Measurements from ENCODE around the gene PIP. TPM values are rescaled to one million over a fixed set of nuclear protein-coding genes. Genes with fewer than 3 reads are reported as not detected.
"Not testable (repeated sequence)": the region's sequence is repeated elsewhere in the genome, so short reads cannot be mapped to it uniquely, and the experiment has no call there.

PIP gene
- total and polyA plus RNA-seq, 9 of the 15 experiments (the other 6 are each of a cell fraction or from before 2014, with no cell fraction given), result not detected

GRCh38 chr7:143180771-143181170 lies 48.9 kb downstream of the PIP start:
- H3K9me3 ChIP-seq (replicated peaks; ENCODE audit: control insufficient read depth, insufficient read depth, low read depth, low read length); POLR2A ChIA-PET; H3K4me1 ChIP-seq (replicated peaks in 1 of 2; ENCODE audit: control insufficient read depth in 2 of 2, insufficient read depth in 2 of 2, low read length in 2 of 2); H3K4me2 ChIP-seq (ENCODE audit: insufficient read depth, low read length); H3K27me3 ChIP-seq (ENCODE audit: control insufficient read depth in 2 of 2, insufficient read depth in 2 of 2, low read length in 2 of 2); H3K27ac ChIP-seq (ENCODE audit: extremely low read depth, low read depth, low read length); H3K9ac ChIP-seq (ENCODE audit: insufficient read depth in 1 of 2, low read depth in 2 of 2, low read length in 2 of 2); DNase-seq (ENCODE audit: extremely low read depth in 1 of 4, low spot score in 3 of 4); H3K79me2 ChIP-seq (ENCODE audit: control insufficient read depth, insufficient read depth, low read length); H4K20me1 ChIP-seq (replicated peaks; ENCODE audit: control insufficient read depth, insufficient read depth, low read length); H3K36me3 ChIP-seq (ENCODE audit: control insufficient read depth, insufficient read depth, low read length); CTCF ChIA-PET (ENCODE audit: low intra/inter-chr PET ratio); BruUV-seq (replicated peaks); H3K4me3 ChIP-seq; H2AFZ ChIP-seq (ENCODE audit: low read depth, low read length); FAIRE-seq; intact Hi-C loops (cut with micrococcal nuclease); ATAC-seq; H3K9me1 ChIP-seq (ENCODE audit: control insufficient read depth, insufficient read depth, low read length); in situ Hi-C loops (cut with MboI): not testable (repeated sequence)
- WGBS (ENCODE audit: insufficient coverage, low coverage, missing lambda C conversion rate), result 0% methylated on average over 4 of the region's 4 CpGs
- TF ChIP-seq KDM1A (IDR thresholded peaks at IDR 0.05) (peak in 1 of 2 experiments; percentile 35; a peak in 1 of 4 replicates), RBM25 (IDR thresholded peaks at IDR 0.05; ENCODE audit: low read depth, low read length, severe bottlenecking) (peak; percentile 31), ZNF146 (CRISPR knock-in tag; IDR thresholded peaks at IDR 0.05; ENCODE audit: unreplicated experiment) (peak; percentile 75)

- FAIRE-seq (no peak), ATAC-seq (peak; percentile 59; the same call in 2 of the 3 replicates), DNase-seq (ENCODE audit: extremely low read depth in 1 of 4, low spot score in 3 of 4) (no peak)
- Histone ChIP-seq H3K79me2 (ENCODE audit: control insufficient read depth, insufficient read depth, low read length) (no peaks in the 10 kb centered on the region), H3K4me1 (replicated peaks in 1 of 2; ENCODE audit: control insufficient read depth in 2 of 2, insufficient read depth in 2 of 2, low read length in 2 of 2) (no peaks in the 10 kb centered on the region), H3K9ac (ENCODE audit: insufficient read depth in 1 of 2, low read depth in 2 of 2, low read length in 2 of 2) (no peak overlapping the region), H3K9me1 (ENCODE audit: control insufficient read depth, insufficient read depth, low read length) (no peaks in the 10 kb centered on the region), H3K27ac (ENCODE audit: extremely low read depth, low read depth, low read length) (no peak overlapping the region), H3K4me3 (no peak overlapping the region), H3K36me3 (ENCODE audit: control insufficient read depth, insufficient read depth, low read length) (no peaks in the 10 kb centered on the region), H3K4me2 (ENCODE audit: insufficient read depth, low read length) (no peak overlapping the region), H3K27me3 (ENCODE audit: control insufficient read depth in 2 of 2, insufficient read depth in 2 of 2, low read length in 2 of 2) (peaks cover 0 to 5% of the 10 kb centered on the region in 2 experiments; a peak in 1 of 5 replicates), H4K20me1 (replicated peaks; ENCODE audit: control insufficient read depth, insufficient read depth, low read length) (no peaks in the 10 kb centered on the region), H2AFZ (ENCODE audit: low read depth, low read length) (no peak overlapping the region), H3K9me3 (replicated peaks; ENCODE audit: control insufficient read depth, insufficient read depth, low read depth, low read length) (no peaks in the 10 kb centered on the region)
- POLR2A ChIA-PET, result no interaction called here
- 2% methylated on average over 2 of the region's 2 CpGs for WGBS (ENCODE audit: insufficient coverage, low coverage, missing lambda C conversion rate)
- no TSS peak for BruUV-seq (replicated peaks)
- intact Hi-C loops (cut with micrococcal nuclease), result no loop called here
- CTCF ChIA-PET (ENCODE audit: low intra/inter-chr PET ratio), result no interaction called here
- in situ Hi-C loops (cut with MboI), result no loop called here
- no peak for TF ChIP-seq IRF1 (CRISPR knock-in tag; IDR thresholded peaks at IDR 0.05; ENCODE audit: borderline replicate concordance)
- TF ChIP-seq, protein P1, sequence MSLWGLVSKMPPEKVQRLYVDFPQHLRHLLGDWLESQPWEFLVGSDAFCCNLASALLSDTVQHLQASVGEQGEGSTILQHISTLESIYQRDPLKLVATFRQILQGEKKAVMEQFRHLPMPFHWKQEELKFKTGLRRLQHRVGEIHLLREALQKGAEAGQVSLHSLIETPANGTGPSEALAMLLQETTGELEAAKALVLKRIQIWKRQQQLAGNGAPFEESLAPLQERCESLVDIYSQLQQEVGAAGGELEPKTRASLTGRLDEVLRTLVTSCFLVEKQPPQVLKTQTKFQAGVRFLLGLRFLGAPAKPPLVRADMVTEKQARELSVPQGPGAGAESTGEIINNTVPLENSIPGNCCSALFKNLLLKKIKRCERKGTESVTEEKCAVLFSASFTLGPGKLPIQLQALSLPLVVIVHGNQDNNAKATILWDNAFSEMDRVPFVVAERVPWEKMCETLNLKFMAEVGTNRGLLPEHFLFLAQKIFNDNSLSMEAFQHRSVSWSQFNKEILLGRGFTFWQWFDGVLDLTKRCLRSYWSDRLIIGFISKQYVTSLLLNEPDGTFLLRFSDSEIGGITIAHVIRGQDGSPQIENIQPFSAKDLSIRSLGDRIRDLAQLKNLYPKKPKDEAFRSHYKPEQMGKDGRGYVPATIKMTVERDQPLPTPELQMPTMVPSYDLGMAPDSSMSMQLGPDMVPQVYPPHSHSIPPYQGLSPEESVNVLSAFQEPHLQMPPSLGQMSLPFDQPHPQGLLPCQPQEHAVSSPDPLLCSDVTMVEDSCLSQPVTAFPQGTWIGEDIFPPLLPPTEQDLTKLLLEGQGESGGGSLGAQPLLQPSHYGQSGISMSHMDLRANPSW (CRISPR knock-in tag; IDR thresholded peaks at IDR 0.05), result no peak
- TF ChIP-seq ZNF384 (IDR thresholded peaks at IDR 0.05; ENCODE audit: low read depth, low read length), result no peak
- no peak for TF ChIP-seq NFE2 (IDR thresholded peaks at IDR 0.05; ENCODE audit: low read depth)
- TF ChIP-seq COPS2 (conservative IDR thresholded peaks at IDR 0.05), result no peak
- TF ChIP-seq, protein P2, sequence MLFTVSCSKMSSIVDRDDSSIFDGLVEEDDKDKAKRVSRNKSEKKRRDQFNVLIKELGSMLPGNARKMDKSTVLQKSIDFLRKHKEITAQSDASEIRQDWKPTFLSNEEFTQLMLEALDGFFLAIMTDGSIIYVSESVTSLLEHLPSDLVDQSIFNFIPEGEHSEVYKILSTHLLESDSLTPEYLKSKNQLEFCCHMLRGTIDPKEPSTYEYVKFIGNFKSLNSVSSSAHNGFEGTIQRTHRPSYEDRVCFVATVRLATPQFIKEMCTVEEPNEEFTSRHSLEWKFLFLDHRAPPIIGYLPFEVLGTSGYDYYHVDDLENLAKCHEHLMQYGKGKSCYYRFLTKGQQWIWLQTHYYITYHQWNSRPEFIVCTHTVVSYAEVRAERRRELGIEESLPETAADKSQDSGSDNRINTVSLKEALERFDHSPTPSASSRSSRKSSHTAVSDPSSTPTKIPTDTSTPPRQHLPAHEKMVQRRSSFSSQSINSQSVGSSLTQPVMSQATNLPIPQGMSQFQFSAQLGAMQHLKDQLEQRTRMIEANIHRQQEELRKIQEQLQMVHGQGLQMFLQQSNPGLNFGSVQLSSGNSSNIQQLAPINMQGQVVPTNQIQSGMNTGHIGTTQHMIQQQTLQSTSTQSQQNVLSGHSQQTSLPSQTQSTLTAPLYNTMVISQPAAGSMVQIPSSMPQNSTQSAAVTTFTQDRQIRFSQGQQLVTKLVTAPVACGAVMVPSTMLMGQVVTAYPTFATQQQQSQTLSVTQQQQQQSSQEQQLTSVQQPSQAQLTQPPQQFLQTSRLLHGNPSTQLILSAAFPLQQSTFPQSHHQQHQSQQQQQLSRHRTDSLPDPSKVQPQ (CRISPR knock-in tag; IDR thresholded peaks at IDR 0.05; ENCODE audit: borderline replicate concordance), result no peak
- no peak for TF ChIP-seq CBFA2T2 (conservative IDR thresholded peaks at IDR 0.05)
These were observed 49.5 kb downstream of the PIP start for GRCh38 chr7:143181349-143181748.
